HEK293 (cell line): ENCODE results near the gene TRAPPC2.

Experiments
- CTCF ChIA-PET: fragments of 350-600 bp; formaldehyde crosslinking; extraction: SDS; loops from one replicate; lab custom pipeline; 2021; ENCODE audit warnings: antibody characterized with exemption; lab: Yijun Ruan, JAX
- POLR2A ChIA-PET: fragments of 300-600 bp; formaldehyde crosslinking; extraction: SDS; loops from one replicate; lab custom pipeline; 2020; ENCODE audit warnings: antibody characterized with exemption, inconsistent platforms; lab: Yijun Ruan, JAX
- H3K27ac ChIP-seq: fragments of 200-500 bp; sonication (Bioruptor generic); 2 replicates; pipeline ENCODE4 v1.5.1; 2014; ENCODE audit warnings: low read depth, low read length, control low read depth, inconsistent platforms; ENCODE audit errors: extremely low read depth
- H3K36me3 ChIP-seq, 2 experiments: fragments of 200-500 bp in 1 of 2; sonication (Bioruptor generic) in 1 of 2; 1 replicate in 1 of 2; 2 replicates in 1 of 2; pipeline ENCODE4 v1.5.1; 2014 to 2017; ENCODE audit warnings: inconsistent platforms in 2 of 2, low read length in 2 of 2; ENCODE audit not compliant: control insufficient read depth in 2 of 2, insufficient read depth in 1 of 2
- H3K4me1 ChIP-seq: fragments of 200-500 bp; sonication (Bioruptor generic); 2 replicates; pipeline ENCODE4 v1.5.1; 2014; ENCODE audit warnings: mild to moderate bottlenecking, low read length, inconsistent platforms; ENCODE audit not compliant: control insufficient read depth, insufficient read depth
- H3K4me3 ChIP-seq: 2 replicates; pipeline ENCODE4 v1.5.1; 2011; ENCODE audit warnings: low read depth, mild to moderate bottlenecking, control low read depth, low read length, moderate library complexity
- H3K9me3 ChIP-seq: fragments of 200-500 bp; sonication (Bioruptor generic); 2 replicates; pipeline ENCODE4 v1.5.1; 2014; ENCODE audit warnings: low read depth, low read length, inconsistent platforms; ENCODE audit not compliant: control insufficient read depth, insufficient read depth
- FEZF1 ChIP-seq: fragments of 450-650 bp; formaldehyde crosslinking; IDR thresholded peaks from 2 replicates; pipeline ENCODE4 v1.5.1; 2016; ENCODE audit warnings: missing biosample characterization, missing genetic modification characterization
- GLIS1 ChIP-seq: fragments of 450-650 bp; formaldehyde crosslinking; IDR thresholded peaks from 2 replicates; pipeline ENCODE4 v1.5.1; 2016; ENCODE audit warnings: missing biosample characterization, missing genetic modification characterization
- IKZF3 ChIP-seq: fragments of 450-650 bp; IDR thresholded peaks from 2 replicates; pipeline ENCODE4 v1.5.0; 2018; ENCODE audit warnings: missing biosample characterization, mild to moderate bottlenecking, missing genetic modification characterization, moderate library complexity
- OSR2 ChIP-seq: fragments of 450-650 bp; formaldehyde crosslinking; IDR thresholded peaks from 2 replicates; pipeline ENCODE4 v1.5.1; 2016; ENCODE audit warnings: missing biosample characterization, missing genetic modification characterization
- SCRT1 ChIP-seq: fragments of 450-650 bp; formaldehyde crosslinking; IDR thresholded peaks from 2 replicates; pipeline ENCODE4 v1.5.1; 2016; ENCODE audit warnings: missing biosample characterization, missing genetic modification characterization, borderline replicate concordance
- SCRT2 ChIP-seq: fragments of 450-650 bp; formaldehyde crosslinking; IDR thresholded peaks from 2 replicates; pipeline ENCODE4 v1.5.1; 2016; ENCODE audit warnings: missing biosample characterization, missing genetic modification characterization
- SP7 ChIP-seq: fragments of 450-650 bp; formaldehyde crosslinking; IDR thresholded peaks from 2 replicates; pipeline ENCODE4 v1.5.1; 2016; ENCODE audit warnings: missing biosample characterization, missing genetic modification characterization
- TRIM28 ChIP-seq: IDR thresholded peaks from 2 replicates; pipeline ENCODE4 v1.6.1; 2011; ENCODE audit warnings: low read length, control low read depth, borderline replicate concordance
- ZBTB17 ChIP-seq: fragments of 450-650 bp; formaldehyde crosslinking; IDR thresholded peaks from 2 replicates; pipeline ENCODE4 v1.5.1; 2016; ENCODE audit warnings: missing biosample characterization, missing genetic modification characterization
- ZEB2 ChIP-seq: fragments of 450-650 bp; formaldehyde crosslinking; IDR thresholded peaks from 2 replicates; pipeline ENCODE4 v1.5.1; 2016; ENCODE audit warnings: missing biosample characterization, missing genetic modification characterization
- ZNF10 ChIP-seq: fragments of 450-650 bp; formaldehyde crosslinking; IDR thresholded peaks from 2 replicates; pipeline ENCODE4 v1.5.1; 2017; ENCODE audit warnings: missing biosample characterization, missing genetic modification characterization
- ZNF214 ChIP-seq: fragments of 450-650 bp; formaldehyde crosslinking; IDR thresholded peaks from 2 replicates; pipeline ENCODE4 v1.5.1; 2017; ENCODE audit warnings: missing biosample characterization, mild to moderate bottlenecking, missing genetic modification characterization, borderline replicate concordance
- ZNF600 ChIP-seq: fragments of 450-650 bp; formaldehyde crosslinking; IDR thresholded peaks from 2 replicates; pipeline ENCODE4 v1.5.1; 2016; ENCODE audit warnings: missing biosample characterization, missing genetic modification characterization
- ZNF837 ChIP-seq: fragments of 450-650 bp; formaldehyde crosslinking; IDR thresholded peaks from 2 replicates; pipeline ENCODE4 v1.5.1; 2016; ENCODE audit warnings: missing biosample characterization, missing genetic modification characterization
- TF ChIP-seq, protein P1 (sequence below): fragments of 450-650 bp; formaldehyde crosslinking; IDR thresholded peaks from 2 replicates; pipeline ENCODE4 v1.5.1; 2017; ENCODE audit warnings: missing biosample characterization, missing genetic modification characterization
- TF ChIP-seq, protein P2 (sequence below): fragments of 450-650 bp; formaldehyde crosslinking; IDR thresholded peaks from 2 replicates; pipeline ENCODE4 v1.5.1; 2016; ENCODE audit warnings: missing biosample characterization, missing genetic modification characterization
- TF ChIP-seq, protein P3 (sequence below): fragments of 450-650 bp; formaldehyde crosslinking; IDR thresholded peaks from 2 replicates; pipeline ENCODE4 v1.5.1; 2016; ENCODE audit warnings: missing biosample characterization, missing genetic modification characterization

The TRAPPC2 gene

DNA sequence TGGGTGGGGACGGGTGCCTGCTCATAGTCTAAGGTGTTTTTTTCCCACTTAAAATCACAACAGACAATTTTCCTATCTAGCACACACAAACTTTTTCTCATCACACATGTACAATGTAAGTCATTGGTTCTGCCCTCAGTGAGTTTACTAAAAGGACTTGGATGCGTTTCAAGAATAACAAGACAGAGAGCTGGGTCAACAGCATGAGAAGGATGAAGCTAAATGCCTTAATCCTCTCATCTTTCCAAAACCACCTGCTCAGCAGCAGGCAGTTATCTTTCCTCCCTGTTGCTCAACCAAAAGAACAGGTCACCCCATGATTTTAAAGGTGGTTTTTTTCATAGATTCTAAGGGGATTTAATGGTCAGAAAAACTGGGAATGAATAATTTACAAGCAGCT lies 40.3 kb upstream of the TRAPPC2 start:
- Histone ChIP-seq H3K9me3 (no peaks in the 10 kb centered on the region), H3K4me1 (0 out of 2 replicates have a peak, but pooled peaks cover 2% of the 10 kb centered on the region), H3K36me3 (peaks cover 27 to 57% of the 10 kb centered on the region in 2 experiments), H3K4me3 (no peak overlapping the region), H3K27ac (no peak overlapping the region)
- ChIA-PET CTCF (interaction anchor here (0.6 to 1.9 kb wide), 4 partner anchors 12 to 257 kb away, joined by 3 to 6 read pairs (median 4); no protein-coding TSS in a partner anchor), POLR2A (interaction anchor here (0.6 kb wide), 2 partner anchors 40 to 93 kb away, joined by 3 read pairs; no protein-coding TSS in a partner anchor)
- TF ChIP-seq ZEB2 (tag by site-specific recombination) (no peak), SCRT2 (tag by site-specific recombination) (0 out of 2 replicates have a peak, but pooled peaks have one; percentile 51), SCRT1 (tag by site-specific recombination) (peak; percentile 73; the same call in 1 of the 2 replicates), ZNF214 (tag by site-specific recombination) (no peak), IKZF3 (0 out of 2 replicates have a peak, but pooled peaks have one; percentile 57), OSR2 (tag by site-specific recombination) (peak; percentile 50), FEZF1 (tag by site-specific recombination) (peak; percentile 29; the same call in 1 of the 2 replicates), ZNF10 (peak; percentile 35; the same call in 1 of the 2 replicates), ZNF600 (tag by site-specific recombination) (peak; percentile 78; the same call in 1 of the 2 replicates), ZNF837 (tag by site-specific recombination) (no peak), SP7 (tag by site-specific recombination) (0 out of 2 replicates have a peak, but pooled peaks have one; percentile 21), GLIS1 (tag by site-specific recombination) (no peak), TRIM28 (0 out of 2 replicates have a peak, but pooled peaks have one; percentile 48), ZBTB17 (tag by site-specific recombination) (0 out of 2 replicates have a peak, but pooled peaks have one; percentile 25)
- TF ChIP-seq, protein P1, sequence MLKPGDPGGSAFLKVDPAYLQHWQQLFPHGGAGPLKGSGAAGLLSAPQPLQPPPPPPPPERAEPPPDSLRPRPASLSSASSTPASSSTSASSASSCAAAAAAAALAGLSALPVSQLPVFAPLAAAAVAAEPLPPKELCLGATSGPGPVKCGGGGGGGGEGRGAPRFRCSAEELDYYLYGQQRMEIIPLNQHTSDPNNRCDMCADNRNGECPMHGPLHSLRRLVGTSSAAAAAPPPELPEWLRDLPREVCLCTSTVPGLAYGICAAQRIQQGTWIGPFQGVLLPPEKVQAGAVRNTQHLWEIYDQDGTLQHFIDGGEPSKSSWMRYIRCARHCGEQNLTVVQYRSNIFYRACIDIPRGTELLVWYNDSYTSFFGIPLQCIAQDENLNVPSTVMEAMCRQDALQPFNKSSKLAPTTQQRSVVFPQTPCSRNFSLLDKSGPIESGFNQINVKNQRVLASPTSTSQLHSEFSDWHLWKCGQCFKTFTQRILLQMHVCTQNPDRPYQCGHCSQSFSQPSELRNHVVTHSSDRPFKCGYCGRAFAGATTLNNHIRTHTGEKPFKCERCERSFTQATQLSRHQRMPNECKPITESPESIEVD, result peak; percentile 71
- TF ChIP-seq, protein P2, sequence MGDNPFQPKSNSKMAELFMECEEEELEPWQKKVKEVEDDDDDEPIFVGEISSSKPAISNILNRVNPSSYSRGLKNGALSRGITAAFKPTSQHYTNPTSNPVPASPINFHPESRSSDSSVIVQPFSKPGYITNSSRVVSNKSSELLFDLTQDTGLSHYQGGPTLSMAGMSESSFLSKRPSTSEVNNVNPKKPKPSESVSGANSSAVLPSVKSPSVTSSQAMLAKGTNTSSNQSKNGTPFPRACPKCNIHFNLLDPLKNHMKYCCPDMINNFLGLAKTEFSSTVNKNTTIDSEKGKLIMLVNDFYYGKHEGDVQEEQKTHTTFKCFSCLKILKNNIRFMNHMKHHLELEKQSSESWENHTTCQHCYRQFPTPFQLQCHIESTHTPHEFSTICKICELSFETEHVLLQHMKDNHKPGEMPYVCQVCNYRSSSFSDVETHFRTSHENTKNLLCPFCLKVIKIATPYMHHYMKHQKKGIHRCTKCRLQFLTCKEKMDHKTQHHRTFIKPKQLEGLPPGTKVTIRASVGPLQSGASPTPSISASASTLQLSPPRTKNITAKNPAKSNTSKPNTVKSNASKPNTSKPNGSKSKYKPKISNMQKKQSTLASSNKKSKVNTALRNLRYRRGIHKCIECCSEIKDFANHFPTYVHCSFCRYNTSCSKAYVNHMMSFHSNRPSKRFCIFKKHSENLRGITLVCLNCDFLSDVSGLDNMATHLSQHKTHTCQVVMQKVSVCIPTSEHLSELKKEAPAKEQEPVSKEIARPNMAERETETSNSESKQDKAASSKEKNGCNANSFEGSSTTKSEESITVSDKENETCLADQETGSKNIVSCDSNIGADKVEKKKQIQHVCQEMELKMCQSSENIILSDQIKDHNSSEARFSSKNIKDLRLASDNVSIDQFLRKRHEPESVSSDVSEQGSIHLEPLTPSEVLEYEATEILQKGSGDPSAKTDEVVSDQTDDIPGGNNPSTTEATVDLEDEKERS (tag by site-specific recombination), result no peak
- TF ChIP-seq, protein P3, sequence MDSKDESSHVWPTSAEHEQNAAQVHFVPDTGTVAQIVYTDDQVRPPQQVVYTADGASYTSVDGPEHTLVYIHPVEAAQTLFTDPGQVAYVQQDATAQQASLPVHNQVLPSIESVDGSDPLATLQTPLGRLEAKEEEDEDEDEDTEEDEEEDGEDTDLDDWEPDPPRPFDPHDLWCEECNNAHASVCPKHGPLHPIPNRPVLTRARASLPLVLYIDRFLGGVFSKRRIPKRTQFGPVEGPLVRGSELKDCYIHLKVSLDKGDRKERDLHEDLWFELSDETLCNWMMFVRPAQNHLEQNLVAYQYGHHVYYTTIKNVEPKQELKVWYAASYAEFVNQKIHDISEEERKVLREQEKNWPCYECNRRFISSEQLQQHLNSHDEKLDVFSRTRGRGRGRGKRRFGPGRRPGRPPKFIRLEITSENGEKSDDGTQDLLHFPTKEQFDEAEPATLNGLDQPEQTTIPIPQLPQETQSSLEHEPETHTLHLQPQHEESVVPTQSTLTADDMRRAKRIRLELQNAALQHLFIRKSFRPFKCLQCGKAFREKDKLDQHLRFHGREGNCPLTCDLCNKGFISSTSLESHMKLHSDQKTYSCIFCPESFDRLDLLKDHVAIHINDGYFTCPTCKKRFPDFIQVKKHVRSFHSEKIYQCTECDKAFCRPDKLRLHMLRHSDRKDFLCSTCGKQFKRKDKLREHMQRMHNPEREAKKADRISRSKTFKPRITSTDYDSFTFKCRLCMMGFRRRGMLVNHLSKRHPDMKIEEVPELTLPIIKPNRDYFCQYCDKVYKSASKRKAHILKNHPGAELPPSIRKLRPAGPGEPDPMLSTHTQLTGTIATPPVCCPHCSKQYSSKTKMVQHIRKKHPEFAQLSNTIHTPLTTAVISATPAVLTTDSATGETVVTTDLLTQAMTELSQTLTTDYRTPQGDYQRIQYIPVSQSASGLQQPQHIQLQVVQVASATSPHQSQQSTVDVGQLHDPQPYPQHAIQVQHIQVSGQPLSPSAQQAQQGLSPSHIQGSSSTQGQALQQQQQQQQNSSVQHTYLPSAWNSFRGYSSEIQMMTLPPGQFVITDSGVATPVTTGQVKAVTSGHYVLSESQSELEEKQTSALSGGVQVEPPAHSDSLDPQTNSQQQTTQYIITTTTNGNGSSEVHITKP (tag by site-specific recombination), result peak; percentile 78
